HG02840 (cell line): ENCODE results near the gene FMO4.
"Not testable (repeated sequence)": the region's sequence is repeated elsewhere in the genome, so short reads cannot be mapped to it uniquely, and the experiment has no call there.

Experiments
- ATAC-seq: cut with Tn5 transposase; IDR thresholded peaks from one replicate; pipeline ENCODE4 v1.9.1; 2021; ENCODE audit warnings: mild to moderate bottlenecking, moderate library complexity, moderate number of reproducible peaks; ENCODE audit not compliant: unreplicated experiment, low FRiP score

Gene FMO4

GRCh38 chr1:171313835-171314320, at the start of gene FMO4:
Gene FMO4, plus strand, starts transcription at chr1:171314183. Its CDS starts 5,643 bp downstream, at chr1:171319826.
- peak; percentile 100 for ATAC-seq

GRCh38 chr1:171265686-171266085, 48.3 kb upstream of the FMO4 start:
- ATAC-seq = no peak

- no peak for ATAC-seq
Observed at GRCh38 chr1:171266930-171267329, 47.1 kb upstream of the FMO4 start.

- ATAC-seq = no peak
Observed at GRCh38 chr1:171267391-171267790, 46.6 kb upstream of the FMO4 start.

- no peak for ATAC-seq
Observed at GRCh38 chr1:171270806-171271205, 43.2 kb upstream of the FMO4 start.

GRCh38 chr1:171277534-171277933, 36.4 kb upstream of the FMO4 start:
- ATAC-seq = no peak

GRCh38 chr1:171279234-171279633, 34.7 kb upstream of the FMO4 start:
- ATAC-seq = no peak

- no peak for ATAC-seq
Observed at GRCh38 chr1:171279678-171280077, 34.3 kb upstream of the FMO4 start.

- ATAC-seq = no peak
Observed at GRCh38 chr1:171280599-171280998, 33.4 kb upstream of the FMO4 start.

- ATAC-seq = no peak
Observed at GRCh38 chr1:171286032-171286705, 27.8 kb upstream of the FMO4 start.

GRCh38 chr1:171290621-171291020, 23.4 kb upstream of the FMO4 start:
- ATAC-seq = no peak

GRCh38 chr1:171292799-171293198, 21.2 kb upstream of the FMO4 start:
- ATAC-seq = no peak

GRCh38 chr1:171295383-171295782, 18.6 kb upstream of the FMO4 start:
- ATAC-seq = not testable (repeated sequence)

- ATAC-seq = no peak
Observed at GRCh38 chr1:171295821-171296220, 18.2 kb upstream of the FMO4 start.

GRCh38 chr1:171296897-171297296, 17.1 kb upstream of the FMO4 start:
- ATAC-seq = no peak

- ATAC-seq = no peak
Observed at GRCh38 chr1:171298696-171299095, 15.3 kb upstream of the FMO4 start.

GRCh38 chr1:171299342-171299741, 14.6 kb upstream of the FMO4 start:
- ATAC-seq = no peak

GRCh38 chr1:171300401-171300800, 13.6 kb upstream of the FMO4 start:
- no peak for ATAC-seq

GRCh38 chr1:171310661-171311087, 3.3 kb upstream of the FMO4 start:
- ATAC-seq = no peak

- no peak for ATAC-seq
Observed at GRCh38 chr1:171311771-171312558, 2.0 kb upstream of the FMO4 start.

GRCh38 chr1:171313319-171313834, 606 bp upstream of the FMO4 start:
- ATAC-seq = peak; percentile 50
